BLaER1 (cell line): Measurements from ENCODE around the gene XRCC1.
"Not testable (repeated sequence)": the region's sequence is repeated elsewhere in the genome, so short reads cannot be mapped to it uniquely, and the experiment has no call there.

ENCODE experiments used
- H3K27ac ChIP-seq: shearing (Covaris generic); formaldehyde crosslinking; 2 replicates; pipeline ENCODE4 v1.8.1; 2022
- H3K27me3 ChIP-seq: shearing (Covaris generic); formaldehyde crosslinking; 2 replicates; pipeline ENCODE4 v1.8.1; 2022
- H3K36me3 ChIP-seq: shearing (Covaris generic); formaldehyde crosslinking; 2 replicates; pipeline ENCODE4 v1.8.1; 2022
- H3K4me1 ChIP-seq: shearing (Covaris generic); formaldehyde crosslinking; 2 replicates; pipeline ENCODE4 v1.8.1; 2022
- H3K4me2 ChIP-seq: shearing (Covaris generic); formaldehyde crosslinking; 2 replicates; pipeline ENCODE4 v1.8.1; 2022
- H3K4me3 ChIP-seq: shearing (Covaris generic); formaldehyde crosslinking; 2 replicates; pipeline ENCODE4 v1.8.1; 2022
- H3K9ac ChIP-seq: shearing (Covaris generic); formaldehyde crosslinking; 2 replicates; pipeline ENCODE4 v1.8.1; 2022
- H3K9me3 ChIP-seq: shearing (Covaris generic); formaldehyde crosslinking; 2 replicates; pipeline ENCODE4 v1.8.1; 2022
- H4K20me1 ChIP-seq: shearing (Covaris generic); formaldehyde crosslinking; 2 replicates; pipeline ENCODE4 v1.8.1; 2022
- Cebpa-rat ChIP-seq: shearing (Covaris generic); IDR thresholded peaks from 2 replicates; pipeline ENCODE4 v1.8.1; 2022

The XRCC1 gene

GRCh38 chr19:43594710-43595604 is 19.6 kb upstream of the XRCC1 start:
- Histone ChIP-seq H3K27me3 (no peaks in the 10 kb centered on the region), H3K9ac (peak overlapping the region; percentile 91), H3K4me3 (peak overlapping the region; percentile 82), H3K4me2 (peak overlapping the region; percentile 98), H3K9me3 (no peaks in the 10 kb centered on the region), H3K4me1 (peaks cover 46% of the 10 kb centered on the region), H4K20me1 (peaks cover 55% of the 10 kb centered on the region; the same call in 1 of the 2 replicates), H3K36me3 (peaks cover 59% of the 10 kb centered on the region), H3K27ac (peak overlapping the region; percentile 94)
- no peak for TF ChIP-seq Cebpa-rat

GRCh38 chr19:43594081-43594697 is 18.9 kb upstream of the XRCC1 start:
- no peaks in the 10 kb centered on the region for H3K27me3 ChIP-seq
- H3K4me2 ChIP-seq, result peak overlapping the region; percentile 98
- H3K9ac ChIP-seq, result no peak overlapping the region
- TF ChIP-seq Cebpa-rat, result no peak
- peaks cover 59% of the 10 kb centered on the region for H3K36me3 ChIP-seq
- H3K9me3 ChIP-seq, result no peaks in the 10 kb centered on the region
- peaks cover 54% of the 10 kb centered on the region for H3K4me1 ChIP-seq
- H3K27ac ChIP-seq, result peak overlapping the region; percentile 32; the same call in 1 of the 2 replicates
- peak overlapping the region; percentile 82 for H3K4me3 ChIP-seq
- H4K20me1 ChIP-seq, result peaks cover 47% of the 10 kb centered on the region; the same call in 1 of the 2 replicates

- H3K9me3 ChIP-seq, result no peaks in the 10 kb centered on the region
- H3K27ac ChIP-seq, result no peak overlapping the region
- no peak overlapping the region for H3K9ac ChIP-seq
- H3K4me2 ChIP-seq, result no peak overlapping the region
- no peak overlapping the region for H3K4me3 ChIP-seq
- H3K4me1 ChIP-seq, result peaks cover 45% of the 10 kb centered on the region
- peaks cover 37% of the 10 kb centered on the region; the same call in 1 of the 2 replicates for H4K20me1 ChIP-seq
- H3K27me3 ChIP-seq, result no peaks in the 10 kb centered on the region
- peaks cover 55% of the 10 kb centered on the region for H3K36me3 ChIP-seq
- TF ChIP-seq Cebpa-rat, result no peak
Observed at GRCh38 chr19:43592800-43593350, 17.5 kb upstream of the XRCC1 start.

GRCh38 chr19:43591904-43592772 is 16.8 kb upstream of the XRCC1 start:
- Histone ChIP-seq H3K9me3 (no peaks in the 10 kb centered on the region), H3K27me3 (no peaks in the 10 kb centered on the region), H3K27ac (no peak overlapping the region), H3K36me3 (peaks cover 55% of the 10 kb centered on the region), H3K4me3 (no peak overlapping the region), H3K4me2 (no peak overlapping the region), H3K9ac (no peak overlapping the region), H3K4me1 (peaks cover 38% of the 10 kb centered on the region), H4K20me1 (peaks cover 37% of the 10 kb centered on the region; the same call in 1 of the 2 replicates)
- no peak for TF ChIP-seq Cebpa-rat

- H3K4me2 ChIP-seq, result peak overlapping the region; percentile 42
- no peaks in the 10 kb centered on the region for H3K27me3 ChIP-seq
- TF ChIP-seq Cebpa-rat, result no peak
- no peak overlapping the region for H3K4me3 ChIP-seq
- peaks cover 11% of the 10 kb centered on the region for H3K9me3 ChIP-seq
- peaks cover 75% of the 10 kb centered on the region for H3K36me3 ChIP-seq
- H3K4me1 ChIP-seq, result peaks cover 58% of the 10 kb centered on the region
- peaks cover 37% of the 10 kb centered on the region; the same call in 1 of the 2 replicates for H4K20me1 ChIP-seq
- H3K27ac ChIP-seq, result no peak overlapping the region
- H3K9ac ChIP-seq, result no peak overlapping the region
Observed at GRCh38 chr19:43589678-43590077, 14.4 kb upstream of the XRCC1 start.

GRCh38 chr19:43589277-43589676 is 13.9 kb upstream of the XRCC1 start:
- H3K4me3 ChIP-seq, result no peak overlapping the region
- H3K27me3 ChIP-seq, result no peaks in the 10 kb centered on the region
- H3K4me2 ChIP-seq, result no peak overlapping the region
- H3K27ac ChIP-seq, result no peak overlapping the region
- peaks cover 75% of the 10 kb centered on the region for H3K36me3 ChIP-seq
- H3K9ac ChIP-seq, result no peak overlapping the region
- peaks cover 59% of the 10 kb centered on the region for H3K4me1 ChIP-seq
- peaks cover 33% of the 10 kb centered on the region; the same call in 1 of the 2 replicates for H4K20me1 ChIP-seq
- no peak for TF ChIP-seq Cebpa-rat
- peaks cover 11% of the 10 kb centered on the region for H3K9me3 ChIP-seq

- H3K27ac ChIP-seq, H3K4me2 ChIP-seq, H3K9ac ChIP-seq, H3K27me3 ChIP-seq, H3K4me3 ChIP-seq: not testable (repeated sequence)
- peaks cover 55% of the 10 kb centered on the region for H3K36me3 ChIP-seq
- H3K4me1 ChIP-seq, result peaks cover 72% of the 10 kb centered on the region
- peaks cover 11% of the 10 kb centered on the region for H3K9me3 ChIP-seq
- H4K20me1 ChIP-seq, result peaks cover 11% of the 10 kb centered on the region; the same call in 1 of the 2 replicates
Observed at GRCh38 chr19:43587029-43587428, 11.7 kb upstream of the XRCC1 start.

- Histone ChIP-seq H3K4me3 (no peak overlapping the region), H3K9ac (no peak overlapping the region), H3K27ac (no peak overlapping the region), H3K27me3 (no peaks in the 10 kb centered on the region), H3K36me3 (peaks cover 48% of the 10 kb centered on the region), H4K20me1 (peaks cover 9% of the 10 kb centered on the region; the same call in 1 of the 2 replicates), H3K4me1 (peaks cover 78% of the 10 kb centered on the region), H3K4me2 (0 out of 2 replicates have a peak overlapping the region, but pooled peaks have one; percentile 85), H3K9me3 (peaks cover 11% of the 10 kb centered on the region)
- no peak for TF ChIP-seq Cebpa-rat
Observed at GRCh38 chr19:43586346-43586745, 11.0 kb upstream of the XRCC1 start.

GRCh38 chr19:43584484-43584883 is 9.2 kb upstream of the XRCC1 start:
- peaks cover 29% of the 10 kb centered on the region for H3K36me3 ChIP-seq
- H3K27me3 ChIP-seq, result no peaks in the 10 kb centered on the region
- H3K9ac ChIP-seq, result no peak overlapping the region
- H3K4me3 ChIP-seq, result no peak overlapping the region
- no peak for TF ChIP-seq Cebpa-rat
- peaks cover 11% of the 10 kb centered on the region for H3K9me3 ChIP-seq
- H3K4me1 ChIP-seq, result peaks cover 74% of the 10 kb centered on the region
- peak overlapping the region; percentile 74 for H3K27ac ChIP-seq
- H3K4me2 ChIP-seq, result peak overlapping the region; percentile 85
- no peaks in the 10 kb centered on the region for H4K20me1 ChIP-seq
